K562 (cell line): ENCODE results near the gene SLC7A14. TPM values are rescaled to one million over a fixed set of nuclear protein-coding genes. Genes with fewer than 3 reads are reported as not detected.

ENCODE experiments used
- ATAC-seq: fragments of 200-7000 bp; cut with Tn5 transposase; 3 replicates; pipeline ENCODE4 v1.9.1; 2020; ENCODE audit warnings: moderate library complexity
- BruUV-seq: library from RNA; stranded (reverse); fragments of 400-500 nt; replicated peaks from 2 replicates; lab custom pipeline; 2021; lab: Mats Ljungman, UMichigan
- CTCF ChIA-PET: fragments of 300-600 bp; formaldehyde crosslinking; extraction: SDS; loops from one replicate; lab custom pipeline; 2021; ENCODE audit warnings: low intra/inter-chr PET ratio; lab: Yijun Ruan, JAX
- POLR2A ChIA-PET: fragments of 300-600, 350-650 bp; sonication (Branson Sonifier 250); formaldehyde crosslinking; extraction: SDS; loops from one replicate; lab custom pipeline; 2021; ENCODE audit warnings: antibody characterized with exemption, inconsistent platforms; lab: Yijun Ruan, JAX
- DNase-seq, 4 experiments: peaks; one replicate each; pipeline versions ENCODE4 v3.0.0 to v3.0.0-alpha.2; 2011 to 2018; ENCODE audit warnings: low spot score in 3 of 4, mixed read lengths in 3 of 4; ENCODE audit errors: extremely low read depth in 1 of 4
- FAIRE-seq: peaks from 2 replicates; lab custom pipeline; 2011; peaks lifted over from hg19 to GRCh38; lab: Jason Lieb, UNC
- H2AFZ ChIP-seq: 2 replicates; pipeline ENCODE4 v1.6.0; 2011; ENCODE audit warnings: low read depth, low read length, control low read depth, inconsistent platforms
- H3K27ac ChIP-seq: fragments of 200-600 bp; 3 replicates; pipeline ENCODE4 v1.8.0; 2011; ENCODE audit warnings: low read depth, mild to moderate bottlenecking, control low read depth, inconsistent platforms, low read length, moderate library complexity, mixed read lengths; ENCODE audit errors: extremely low read depth
- H3K27me3 ChIP-seq, 2 experiments: fragments of 300-600 bp in 1 of 2; 2 replicates in 1 of 2; 3 replicates in 1 of 2; pipeline versions ENCODE4 v1.6.0 to v1.8.0; 2011; ENCODE audit warnings: inconsistent platforms in 2 of 2, low read length in 2 of 2, mild to moderate bottlenecking in 1 of 2, mixed read lengths in 1 of 2, moderate library complexity in 1 of 2; ENCODE audit not compliant: control insufficient read depth in 2 of 2, insufficient read depth in 2 of 2
- H3K36me3 ChIP-seq: fragments of 300-600 bp; 3 replicates; pipeline ENCODE4 v1.8.0; 2011; ENCODE audit warnings: mild to moderate bottlenecking, low read length, inconsistent platforms; ENCODE audit not compliant: control insufficient read depth, insufficient read depth
- H3K4me1 ChIP-seq, 2 experiments: fragments of 200-600 bp in 1 of 2; replicated peaks in 1 of 2; 2 replicates in 1 of 2; 3 replicates in 1 of 2; pipeline versions ENCODE4 v1.5.1 to v1.8.0; 2011; ENCODE audit warnings: inconsistent platforms in 2 of 2, low read length in 2 of 2, mild to moderate bottlenecking in 1 of 2, mixed read lengths in 1 of 2, moderate library complexity in 1 of 2; ENCODE audit not compliant: control insufficient read depth in 2 of 2, insufficient read depth in 2 of 2
- H3K4me2 ChIP-seq: 2 replicates; pipeline ENCODE4 v1.6.1; 2011; ENCODE audit warnings: low read length, control low read depth, inconsistent platforms, mixed read lengths; ENCODE audit not compliant: insufficient read depth
- H3K4me3 ChIP-seq: fragments of 200-600 bp; sonication (generic), shearing (Covaris generic); 2 replicates; pipeline ENCODE4 v1.5.1; 2016; ENCODE audit warnings: control low read depth, inconsistent platforms
- H3K79me2 ChIP-seq: fragments of 200-600 bp; 3 replicates; pipeline ENCODE4 v1.8.0; 2011; ENCODE audit warnings: low read length, inconsistent platforms; ENCODE audit not compliant: control insufficient read depth, insufficient read depth
- H3K9ac ChIP-seq, 2 experiments: 2 replicates each; pipeline versions ENCODE4 v1.6.0 to v1.6.1; 2011; ENCODE audit warnings: low read depth in 2 of 2, low read length in 2 of 2, control low read depth in 1 of 2, inconsistent platforms in 1 of 2, mild to moderate bottlenecking in 1 of 2, mixed read lengths in 1 of 2; ENCODE audit not compliant: insufficient read depth in 1 of 2
- H3K9me1 ChIP-seq: one replicate; pipeline ENCODE4 v1.6.0; 2011; ENCODE audit warnings: inconsistent platforms, mild to moderate bottlenecking, low read length, moderate library complexity; ENCODE audit not compliant: control insufficient read depth, insufficient read depth
- H3K9me3 ChIP-seq: replicated peaks from 2 replicates; pipeline ENCODE4 v1.5.1; 2011; ENCODE audit warnings: low read depth, low read length, inconsistent platforms; ENCODE audit not compliant: control insufficient read depth, insufficient read depth
- H4K20me1 ChIP-seq: replicated peaks from 2 replicates; pipeline ENCODE4 v1.6.1; 2011; ENCODE audit warnings: low read length, inconsistent platforms, mixed read lengths; ENCODE audit not compliant: control insufficient read depth, insufficient read depth
- FOSL1 ChIP-seq: fragments of 200-800 bp; sonication (Bioruptor generic); conservative IDR thresholded peaks from 2 replicates; pipeline ENCODE4 v1.6.1; 2016; ENCODE audit warnings: missing genetic modification characterization, missing compliant biosample characterization
- GTF2A2 ChIP-seq: IDR thresholded peaks from 2 replicates; pipeline ENCODE4 v1.6.1; 2016; ENCODE audit warnings: mild to moderate bottlenecking, missing genetic modification characterization, missing compliant biosample characterization
- KHSRP ChIP-seq: fragments of 450-650 bp; IDR thresholded peaks from 2 replicates; pipeline ENCODE4 v1.6.1; 2017
- MAFG ChIP-seq: fragments of 450-650 bp; conservative IDR thresholded peaks from 2 replicates; pipeline ENCODE4 v1.6.1; 2016; ENCODE audit warnings: missing genetic modification characterization, missing compliant biosample characterization
- MLLT1 ChIP-seq, 2 experiments: fragments of 450-650 bp; IDR thresholded peaks; 2 replicates each; pipeline ENCODE4 v1.6.1; 2016
- SP1 ChIP-seq: sonication (generic); formaldehyde crosslinking; IDR thresholded peaks from 2 replicates; pipeline ENCODE4 v1.8.1; 2022; ENCODE audit warnings: mild to moderate bottlenecking, missing genetic modification reagents
- ZNF77 ChIP-seq: fragments of 250-450 bp; sonication (Bioruptor Pico); IDR thresholded peaks from 2 replicates; pipeline ENCODE4 v1.5.0; 2020
- WGBS: fragments of 100-300 bp; shearing (Covaris generic); methylation state at CpG from one replicate; pipeline ENCODE4 v1.1.6; 2016; ENCODE audit warnings: low coverage, mixed read lengths; ENCODE audit not compliant: insufficient coverage; ENCODE audit errors: missing lambda C conversion rate; 5-methylcytosine and 5-hydroxymethylcytosine counted together
- in situ Hi-C: fragments of 300-500 bp; cut with MboI; formaldehyde crosslinking; loops from 4 replicates; pipeline ENCODE4 v1.15.0; 2018; ENCODE audit warnings: inconsistent platforms, mixed read lengths
- intact Hi-C: fragments of 100-400 bp; cut with micrococcal nuclease; formaldehyde crosslinking; loops from 2 replicates; pipeline ENCODE4 v1.14.2; 2022
- polyA plus RNA-seq, 8 experiments: library from polyadenylated mRNA; depleted of rRNA in 4 of 8; stranded (reverse) in 5 of 8; unstranded in 3 of 8; fragments of >200 nt; fragmentation: Nextera tagmentation in 2 of 8; fragmentation: Illumina TruSeq in 1 of 8; extraction: Ambion mirVana in 2 of 8; extraction: Trizol in 1 of 8; gene quantifications; 2 replicates each; pipeline versions ENCODE4 v1.2.1 to v1.2.3, GENCODE V29; 2011 to 2014; ENCODE audit warnings: inconsistent platforms in 1 of 8, missing spikeins in 1 of 8
- total RNA-seq, 7 experiments: library from RNA; depleted of rRNA in 6 of 7; stranded (reverse); fragments of >200 nt in 6 of 7; fragmentation: Illumina TruSeq in 2 of 7; extraction: Trizol in 2 of 7; gene quantifications; 2 replicates each; pipeline versions ENCODE4 v1.2.1 to v1.2.3, GENCODE V29; 2011 to 2021; ENCODE audit warnings: low replicate concordance in 1 of 7
- TF ChIP-seq, protein P1 (sequence below): IDR thresholded peaks from 2 replicates; pipeline ENCODE4 v1.6.1; 2016; ENCODE audit warnings: missing genetic modification characterization, missing compliant biosample characterization

SLC7A14 gene
- total and polyA plus RNA-seq, 9 of the 15 experiments (the other 6 are each of a cell fraction or from before 2014, with no cell fraction given), result not detected

DNA sequence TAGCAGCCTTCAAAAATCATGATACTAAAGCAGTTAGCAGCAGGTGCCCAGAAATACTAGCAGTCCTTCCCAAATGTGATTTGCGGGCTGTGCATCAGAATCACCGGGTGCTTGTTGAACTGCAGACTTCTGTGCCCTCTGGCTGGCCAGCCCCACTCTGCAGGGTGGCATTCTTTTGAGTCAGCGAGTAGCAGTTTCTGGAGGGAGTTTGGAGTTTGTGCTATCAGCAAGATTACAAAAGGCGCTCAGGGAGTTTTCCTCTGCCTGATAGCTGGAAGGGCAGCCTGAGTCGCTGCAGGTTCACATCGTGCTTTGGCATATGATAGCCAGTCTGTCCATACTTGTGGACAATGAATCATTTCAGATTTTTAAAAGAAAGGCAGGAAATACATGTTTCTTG, 109.6 kb downstream of the SLC7A14 start (continued):
- TF ChIP-seq KHSRP (no peak), MAFG (no peak), ZNF77 (CRISPR knock-in tag) (no peak), SP1 (no peak), GTF2A2 (tag) (no peak)
- TF ChIP-seq, all 486 proteins: peak for 0

DNA sequence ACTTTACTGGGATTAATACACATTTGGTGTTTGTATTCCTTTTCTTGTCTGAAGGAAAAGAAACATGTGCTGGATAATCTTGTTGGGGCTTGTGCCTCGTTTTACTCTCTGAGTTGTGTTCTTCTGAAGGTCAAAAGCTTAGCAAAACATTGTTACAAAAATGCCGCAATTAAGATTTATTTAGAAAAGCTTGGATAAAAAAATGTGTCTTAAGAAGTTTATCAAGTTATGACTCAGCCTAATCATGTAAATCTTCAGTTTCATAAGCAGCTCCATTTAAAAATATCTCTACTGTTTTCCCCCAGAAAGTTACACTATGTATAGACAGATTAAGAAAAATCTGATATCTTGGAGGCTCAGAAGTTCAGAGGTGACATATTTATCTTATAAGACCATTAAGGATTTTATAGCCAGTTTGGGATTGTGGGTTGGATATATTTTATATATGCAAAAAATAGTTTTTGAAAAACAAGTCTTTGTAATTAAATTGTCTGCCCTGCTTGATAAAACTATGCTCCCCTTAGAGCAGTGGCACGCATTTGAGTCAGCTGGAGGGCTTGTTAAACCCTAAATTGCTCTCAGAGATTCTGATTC, 110.7 kb downstream of the SLC7A14 start:
- FAIRE-seq, result no peak
- TF ChIP-seq MLLT1 (IDR thresholded peaks at IDR 0.05) (no peak), FOSL1 (0 out of 2 replicates have a peak, but pooled peaks have one; percentile 14)
- TF ChIP-seq, protein P1, sequence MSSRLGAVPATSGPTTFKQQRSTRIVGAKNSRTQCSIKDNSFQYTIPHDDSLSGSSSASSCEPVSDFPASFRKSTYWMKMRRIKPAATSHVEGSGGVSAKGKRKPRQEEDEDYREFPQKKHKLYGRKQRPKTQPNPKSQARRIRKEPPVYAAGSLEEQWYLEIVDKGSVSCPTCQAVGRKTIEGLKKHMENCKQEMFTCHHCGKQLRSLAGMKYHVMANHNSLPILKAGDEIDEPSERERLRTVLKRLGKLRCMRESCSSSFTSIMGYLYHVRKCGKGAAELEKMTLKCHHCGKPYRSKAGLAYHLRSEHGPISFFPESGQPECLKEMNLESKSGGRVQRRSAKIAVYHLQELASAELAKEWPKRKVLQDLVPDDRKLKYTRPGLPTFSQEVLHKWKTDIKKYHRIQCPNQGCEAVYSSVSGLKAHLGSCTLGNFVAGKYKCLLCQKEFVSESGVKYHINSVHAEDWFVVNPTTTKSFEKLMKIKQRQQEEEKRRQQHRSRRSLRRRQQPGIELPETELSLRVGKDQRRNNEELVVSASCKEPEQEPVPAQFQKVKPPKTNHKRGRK (tag), result no peak
- Histone ChIP-seq H3K9ac (no peak overlapping the region), H3K4me1 (no peaks in the 10 kb centered on the region), H3K4me3 (no peak overlapping the region), H3K79me2 (no peaks in the 10 kb centered on the region), H3K27me3 (peaks cover 18 to 25% of the 10 kb centered on the region in 2 experiments; a peak in 4 of 5 replicates), H3K36me3 (no peaks in the 10 kb centered on the region), H3K9me3 (no peaks in the 10 kb centered on the region), H3K4me2 (no peak overlapping the region), H4K20me1 (no peaks in the 10 kb centered on the region), H3K27ac (no peak overlapping the region), H2AFZ (no peak overlapping the region), H3K9me1 (no peaks in the 10 kb centered on the region)
- POLR2A ChIA-PET, result interaction anchor here (1.0 kb wide), 1 partner anchor 17 kb away, joined by 3 read pairs; no protein-coding TSS in a partner anchor
- intact Hi-C loops (no loop called here), in situ Hi-C loops (no loop called here)
- no TSS peak for BruUV-seq
- no peak for ATAC-seq
- CTCF ChIA-PET, result no interaction called here
- no peak for DNase-seq
- WGBS, result 6% methylated on average over 3 of the region's 3 CpGs
